GM18508 (cell line): Measurements from ENCODE around the gene SLC16A12.
"Not testable (repeated sequence)": the region's sequence is repeated elsewhere in the genome, so short reads cannot be mapped to it uniquely, and the experiment has no call there.

Source experiments
- ATAC-seq: cut with Tn5 transposase; IDR thresholded peaks from one replicate; pipeline ENCODE4 v1.9.1; 2021; ENCODE audit warnings: moderate number of reproducible peaks; ENCODE audit not compliant: insufficient read depth, unreplicated experiment

Gene SLC16A12

GRCh38 chr10:89428877-89429276 lies 106.5 kb downstream of the SLC16A12 start:
- ATAC-seq, result no peak

- no peak for ATAC-seq
Measured at GRCh38 chr10:89427629-89428028, 107.8 kb downstream of the SLC16A12 start.

- no peak for ATAC-seq
Measured at GRCh38 chr10:89426230-89426868, 109.0 kb downstream of the SLC16A12 start.

- ATAC-seq, result no peak
Measured at GRCh38 chr10:89425000-89425399, 110.4 kb downstream of the SLC16A12 start.

GRCh38 chr10:89421018-89421476 lies 114.3 kb downstream of the SLC16A12 start:
- ATAC-seq, result no peak

- ATAC-seq, result no peak
Measured at GRCh38 chr10:89419548-89419947, 115.8 kb downstream of the SLC16A12 start.

GRCh38 chr10:89416465-89416864 lies 118.9 kb downstream of the SLC16A12 start:
- no peak for ATAC-seq

- peak; percentile 20 for ATAC-seq
Measured at GRCh38 chr10:89414879-89415821, 120.2 kb downstream of the SLC16A12 start.

- ATAC-seq, result peak; percentile 68
Measured at GRCh38 chr10:89414146-89414878, 121.1 kb downstream of the SLC16A12 start, which contains the start of gene IFIT5. IFIT5 (plus strand) TSS chr10:89414568; CDS start chr10:89414799, 231 bp downstream.

- no peak for ATAC-seq
Measured at GRCh38 chr10:89413398-89413912, 121.9 kb downstream of the SLC16A12 start.

GRCh38 chr10:89412276-89412675 lies 123.1 kb downstream of the SLC16A12 start:
- not testable (repeated sequence) for ATAC-seq

GRCh38 chr10:89411135-89411534 lies 124.3 kb downstream of the SLC16A12 start:
- ATAC-seq, result not testable (repeated sequence)

GRCh38 chr10:89410551-89410950 lies 124.8 kb downstream of the SLC16A12 start:
- ATAC-seq, result not testable (repeated sequence)

- ATAC-seq, result not testable (repeated sequence)
Measured at GRCh38 chr10:89409282-89409681, 126.1 kb downstream of the SLC16A12 start.

- ATAC-seq, result not testable (repeated sequence)
Measured at GRCh38 chr10:89407792-89408191, 127.6 kb downstream of the SLC16A12 start.

- ATAC-seq, result not testable (repeated sequence)
Measured at GRCh38 chr10:89406178-89406577, 129.2 kb downstream of the SLC16A12 start.

GRCh38 chr10:89404104-89405047 lies 131.0 kb downstream of the SLC16A12 start:
- no peak for ATAC-seq

- ATAC-seq, result no peak
Measured at GRCh38 chr10:89403043-89403442, 132.4 kb downstream of the SLC16A12 start.

GRCh38 chr10:89399956-89400355 lies 135.4 kb downstream of the SLC16A12 start:
- no peak for ATAC-seq
